IPS-NIHi7 (cell line): Measurements from ENCODE around the gene SLC7A7.
A peak's percentile ranks its signal among the peaks of the same experiment; 100 is the strongest.
"Not testable (repeated sequence)": the region's sequence is repeated elsewhere in the genome, so short reads cannot be mapped to it uniquely, and the experiment has no call there.

Experiments
- DNase-seq: peaks from one replicate; pipeline ENCODE4 v3.0.0; 2012; ENCODE audit warnings: mixed read lengths; ENCODE audit errors: extremely low spot score

SLC7A7 gene

DNA sequence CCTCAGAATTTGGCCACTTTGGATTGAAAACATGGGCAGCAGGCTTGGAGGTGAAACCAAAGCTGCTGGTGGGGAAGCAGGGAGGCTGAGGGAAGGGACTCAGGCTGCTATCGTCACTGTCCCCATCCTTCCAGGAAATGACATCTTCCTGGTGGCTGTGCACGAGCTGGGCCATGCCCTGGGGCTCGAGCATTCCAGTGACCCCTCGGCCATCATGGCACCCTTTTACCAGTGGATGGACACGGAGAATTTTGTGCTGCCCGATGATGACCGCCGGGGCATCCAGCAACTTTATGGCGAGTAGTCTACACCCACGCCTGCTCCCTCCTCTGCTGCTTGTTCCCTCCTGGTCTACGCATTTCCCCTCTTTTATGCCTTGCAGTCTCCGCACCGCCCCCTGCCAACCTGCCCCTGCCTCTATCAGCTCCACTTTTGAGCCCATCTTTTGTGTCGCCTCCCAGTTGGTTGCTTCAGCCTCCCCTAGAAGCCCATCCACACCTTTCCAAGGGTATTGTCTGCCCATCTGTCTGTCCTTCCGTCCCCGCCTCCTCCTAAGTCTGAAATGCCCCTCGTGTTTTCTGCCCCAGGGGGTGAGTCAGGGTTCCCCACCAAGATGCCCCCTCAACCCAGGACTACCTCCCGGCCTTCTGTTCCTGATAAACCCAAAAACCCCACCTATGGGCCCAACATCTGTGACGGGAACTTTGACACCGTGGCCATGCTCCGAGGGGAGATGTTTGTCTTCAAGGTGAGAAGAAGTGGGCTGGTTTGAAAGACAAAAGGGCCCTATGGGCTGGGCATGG lies 28.1 kb upstream of the SLC7A7 start:
- no peak for DNase-seq

DNA sequence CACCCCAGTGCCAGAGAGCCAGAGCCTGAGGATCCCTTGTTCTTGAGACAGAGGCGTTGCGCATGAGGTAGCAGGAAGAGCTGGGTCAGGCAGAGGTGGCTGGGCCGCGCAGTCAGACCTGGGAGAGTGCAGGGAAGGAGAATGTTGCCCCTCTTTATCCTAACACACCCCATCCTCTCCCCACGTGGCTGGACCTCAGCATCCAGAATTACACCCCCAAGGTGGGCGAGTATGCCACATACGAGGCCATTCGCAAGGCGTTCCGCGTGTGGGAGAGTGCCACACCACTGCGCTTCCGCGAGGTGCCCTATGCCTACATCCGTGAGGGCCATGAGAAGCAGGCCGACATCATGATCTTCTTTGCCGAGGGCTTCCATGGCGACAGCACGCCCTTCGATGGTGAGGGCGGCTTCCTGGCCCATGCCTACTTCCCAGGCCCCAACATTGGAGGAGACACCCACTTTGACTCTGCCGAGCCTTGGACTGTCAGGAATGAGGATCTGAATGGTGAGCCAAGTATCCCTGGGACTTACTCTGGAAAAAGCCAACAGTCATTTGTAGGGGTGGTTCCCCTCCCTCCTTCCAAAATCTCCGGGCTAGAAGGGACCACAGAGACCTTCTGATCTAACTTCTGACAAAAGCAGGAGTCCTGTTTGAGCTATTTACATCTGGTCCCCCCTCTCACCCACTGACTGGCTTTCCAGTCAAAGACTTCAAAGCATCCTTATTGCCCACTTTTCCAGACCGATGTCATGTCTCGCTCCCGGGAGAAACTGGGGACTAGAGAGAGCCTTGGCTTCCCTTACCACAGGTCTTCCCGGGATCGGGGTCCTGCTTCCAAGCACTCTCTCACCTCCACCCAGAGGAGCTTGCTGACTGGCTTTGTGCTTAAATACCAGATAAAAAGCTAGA lies 27.2 kb upstream of the SLC7A7 start:
- no peak for DNase-seq

DNA sequence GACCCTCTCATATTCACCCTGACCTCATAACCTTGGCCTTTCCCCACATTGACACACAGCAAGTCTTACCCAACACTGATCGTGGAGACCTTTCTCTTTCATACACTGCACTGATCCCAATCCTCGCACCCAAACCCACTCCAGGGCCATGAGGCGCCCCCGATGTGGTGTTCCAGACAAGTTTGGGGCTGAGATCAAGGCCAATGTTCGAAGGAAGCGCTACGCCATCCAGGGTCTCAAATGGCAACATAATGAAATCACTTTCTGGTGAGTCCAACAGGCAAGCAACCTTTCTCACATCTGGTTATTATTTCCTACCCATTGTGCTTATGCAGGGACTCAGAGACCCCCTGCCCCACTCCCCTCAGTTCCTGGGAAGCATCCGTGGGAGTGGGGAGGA lies 26.5 kb upstream of the SLC7A7 start:
- DNase-seq = no peak

DNA sequence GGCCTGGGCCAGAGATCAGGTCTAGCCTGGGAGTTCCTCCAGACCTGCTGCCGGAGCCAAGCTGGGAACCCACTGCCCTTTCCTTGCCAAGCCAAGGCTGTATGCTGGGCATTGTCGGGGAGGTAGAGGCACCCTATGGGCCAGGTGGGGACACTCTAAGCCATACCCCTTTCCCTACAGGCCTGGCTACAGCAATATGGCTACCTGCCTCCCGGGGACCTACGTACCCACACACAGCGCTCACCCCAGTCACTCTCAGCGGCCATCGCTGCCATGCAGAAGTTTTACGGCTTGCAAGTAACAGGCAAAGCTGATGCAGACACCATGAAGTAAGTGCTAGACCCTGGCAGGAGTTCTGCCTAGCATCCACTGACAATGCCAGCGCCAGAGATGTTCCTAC lies 26.1 kb upstream of the SLC7A7 start:
- no peak for DNase-seq

DNA sequence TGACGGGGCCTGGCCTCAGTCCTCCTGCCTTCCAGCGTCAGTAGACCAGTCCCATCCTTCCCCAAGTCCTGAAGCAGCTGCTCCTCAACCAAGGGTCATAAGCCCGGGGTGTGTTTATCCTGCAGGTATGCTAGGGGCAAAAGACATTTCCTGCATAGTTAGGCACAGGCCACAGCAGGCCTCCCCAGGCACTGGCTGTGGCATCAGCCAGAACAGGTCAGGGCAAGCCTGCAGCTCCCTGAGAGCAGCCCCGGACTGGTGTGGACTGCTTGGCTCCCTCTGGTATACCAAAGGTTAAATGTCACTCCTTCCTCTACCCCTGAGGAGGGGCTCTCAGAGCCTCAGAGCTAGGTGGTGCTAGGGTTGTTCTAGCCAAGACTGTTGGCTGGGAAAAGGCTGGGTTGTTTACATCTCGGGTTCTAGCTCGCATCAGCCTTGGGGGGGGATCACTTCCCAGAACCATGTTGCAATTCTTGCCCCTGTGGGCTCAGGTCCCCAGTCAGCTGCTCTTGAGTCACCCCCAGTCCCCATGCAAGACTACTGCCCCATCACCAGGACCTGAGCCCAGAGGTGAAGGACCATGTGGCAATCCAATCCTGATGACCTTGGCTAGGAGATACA lies 24.0 kb upstream of the SLC7A7 start:
- DNase-seq = no peak

- no peak for DNase-seq
These were observed 23.4 kb upstream of the SLC7A7 start for GRCh38 chr14:22838631-22839041.

DNA sequence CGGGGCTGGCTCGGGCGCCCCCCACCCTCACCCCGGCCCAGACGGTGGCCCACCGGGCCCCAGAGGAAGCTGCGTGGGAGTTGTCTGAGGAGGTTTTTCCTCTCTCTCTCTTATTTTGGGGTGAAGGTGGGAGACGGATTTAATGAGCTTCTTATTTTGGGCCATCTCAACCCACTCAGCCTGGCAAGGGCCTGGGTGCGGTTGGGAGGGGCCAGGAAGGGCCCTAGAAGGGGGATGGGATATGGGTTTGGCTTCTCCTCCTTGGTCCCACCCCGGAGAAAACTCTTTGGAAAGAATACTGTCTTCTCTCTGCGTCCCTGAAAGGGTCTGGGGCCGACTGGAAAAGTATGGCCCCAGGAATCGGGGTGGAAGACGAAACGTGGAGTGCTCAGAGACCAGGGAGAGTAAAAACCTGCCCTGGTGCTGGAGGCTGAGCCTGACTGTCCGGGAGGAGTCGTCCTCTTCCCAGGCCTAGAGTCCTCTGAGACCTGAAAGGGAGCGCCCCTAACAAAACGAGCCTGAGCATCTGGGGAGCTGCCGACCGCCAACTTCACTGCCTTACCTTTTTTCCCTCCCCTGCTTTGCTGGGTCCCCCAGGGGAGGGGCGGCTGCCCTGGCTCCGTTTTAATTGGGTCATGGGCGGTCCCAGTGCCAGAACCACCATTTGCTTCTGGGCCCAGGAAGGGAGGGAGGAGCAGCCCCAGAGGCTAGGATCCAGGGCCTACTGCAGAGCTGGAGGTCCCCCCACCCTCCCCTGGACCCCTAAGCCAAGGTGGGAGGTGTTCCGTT lies 22.7 kb upstream of the SLC7A7 start:
- DNase-seq = peak; percentile 35

DNA sequence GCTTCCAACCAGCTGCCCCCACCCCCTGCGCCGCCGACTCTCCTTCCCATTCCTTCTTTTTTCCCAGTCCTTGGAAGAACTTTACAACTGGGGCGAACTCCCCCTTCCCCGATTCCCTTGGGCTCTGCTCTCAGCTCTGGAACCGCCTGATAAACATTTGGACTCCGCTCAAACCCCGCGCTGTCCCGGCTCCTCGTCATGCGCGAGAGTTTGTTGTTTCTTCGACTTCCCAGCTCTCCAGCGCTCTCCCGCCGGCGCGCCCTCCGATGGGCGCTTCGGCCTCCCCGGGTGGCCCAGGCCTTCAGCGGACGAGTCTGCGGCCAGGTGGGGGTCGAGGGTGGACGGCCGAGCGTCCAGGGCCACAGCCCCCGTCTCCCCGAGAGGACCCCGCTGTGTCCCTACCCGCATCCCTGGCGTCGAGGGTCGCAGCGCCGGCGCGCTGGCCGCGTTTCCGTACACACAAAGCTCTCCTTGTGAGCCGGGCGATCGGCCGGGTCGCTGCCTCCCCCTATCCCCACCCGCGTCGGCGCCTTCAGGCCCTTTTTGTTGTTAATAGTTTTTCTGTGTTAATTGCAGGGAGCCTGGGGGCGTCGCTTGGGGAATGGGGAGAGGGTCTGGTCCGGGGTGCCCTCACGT lies 22.0 kb upstream of the SLC7A7 start:
- DNase-seq = no peak

DNA sequence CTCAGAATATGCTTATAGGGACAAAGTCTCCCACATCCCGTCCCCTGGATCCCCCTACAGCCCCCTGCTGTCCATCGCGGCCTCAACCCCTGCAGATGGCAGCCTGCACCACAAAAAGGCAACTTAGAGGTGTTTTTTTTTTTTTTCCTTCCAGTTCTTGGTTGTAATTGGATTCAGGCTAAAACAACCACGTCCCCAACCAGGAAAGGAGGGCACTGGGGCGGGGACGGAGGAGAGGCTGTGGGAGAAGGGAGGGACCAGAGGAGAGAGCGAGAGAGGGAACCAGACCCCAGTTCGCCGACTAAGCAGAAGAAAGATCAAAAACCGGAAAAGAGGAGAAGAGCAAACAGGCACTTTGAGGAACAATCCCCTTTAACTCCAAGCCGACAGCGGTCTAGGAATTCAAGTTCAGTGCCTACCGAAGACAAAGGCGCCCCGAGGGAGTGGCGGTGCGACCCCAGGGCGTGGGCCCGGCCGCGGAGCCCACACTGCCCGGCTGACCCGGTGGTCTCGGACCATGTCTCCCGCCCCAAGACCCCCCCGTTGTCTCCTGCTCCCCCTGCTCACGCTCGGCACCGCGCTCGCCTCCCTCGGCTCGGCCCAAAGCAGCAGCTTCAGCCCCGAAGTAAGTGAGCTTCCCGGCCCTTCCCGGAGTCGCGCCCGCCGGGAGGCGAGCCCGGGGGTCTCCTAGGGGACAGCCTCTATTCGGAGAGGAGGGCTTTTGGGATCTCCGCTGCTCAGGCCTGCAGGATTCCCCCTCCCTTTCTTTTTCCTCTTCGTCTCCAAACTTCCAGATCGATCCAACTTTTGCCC lies 21.3 kb upstream of the SLC7A7 start, which contains the start of gene MMP14:
TSS of gene MMP14 (plus strand) at position 285 of the 813 bp plus-strand sequence. CDS start at position 518, 233 bp downstream.
- peak; percentile 80 for DNase-seq

DNA sequence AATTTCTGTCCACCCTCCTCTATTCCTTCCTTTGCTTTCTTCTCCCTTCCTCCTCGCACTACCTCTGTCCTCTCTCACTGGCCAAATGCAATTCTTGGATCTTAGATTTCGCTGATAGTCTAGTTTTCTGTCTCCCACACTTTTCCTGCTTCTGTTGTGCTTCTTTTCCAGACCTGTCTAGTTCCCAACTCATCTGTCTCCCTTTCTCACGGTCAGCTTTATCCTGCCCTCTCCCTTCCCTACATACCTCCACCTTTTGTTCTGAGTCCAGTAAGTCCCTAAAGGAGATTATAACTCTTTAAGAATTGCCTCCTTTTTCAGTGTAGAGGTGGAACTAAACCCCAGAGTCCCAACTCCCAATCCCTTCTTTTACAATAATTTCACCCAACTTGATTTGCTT lies 20.3 kb upstream of the SLC7A7 start:
- no peak for DNase-seq

DNA sequence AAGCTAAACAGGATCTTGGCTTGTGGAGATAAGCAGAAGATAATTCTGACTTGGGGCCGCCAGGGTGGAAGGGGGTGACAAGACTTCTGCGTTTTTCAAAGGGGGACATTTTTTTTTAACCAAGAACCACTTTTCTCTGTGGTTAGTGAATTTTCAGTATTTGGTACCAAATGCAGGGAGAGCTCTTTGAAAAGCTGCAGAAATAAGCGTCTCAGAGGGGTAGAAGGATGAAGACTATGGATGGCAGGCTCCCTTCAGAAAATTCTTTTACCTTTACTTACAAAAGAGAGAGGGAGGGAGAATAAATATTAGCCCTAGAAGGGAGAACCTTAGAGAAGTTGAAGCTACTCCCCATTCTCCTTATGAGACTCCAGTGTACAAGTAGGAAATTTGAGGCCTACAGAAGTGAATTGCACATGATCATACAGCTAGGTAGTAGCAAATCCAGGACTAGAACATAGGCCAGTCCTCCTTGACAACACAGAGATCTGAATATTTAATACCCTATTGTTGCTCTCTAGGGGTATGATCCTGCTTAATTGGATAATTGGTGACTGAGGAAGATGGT lies 15.3 kb upstream of the SLC7A7 start:
- peak; percentile 4 for DNase-seq

GRCh38 chr14:22829661-22830442 lies 14.6 kb upstream of the SLC7A7 start, which contains the start of gene MRPL52:
Gene MRPL52, plus strand, starts transcription at chr14:22829887. Its CDS starts 26 bp downstream, at chr14:22829913.
- peak; percentile 79 for DNase-seq

GRCh38 chr14:22829076-22829660 lies 13.9 kb upstream of the SLC7A7 start:
- DNase-seq = not testable (repeated sequence)

GRCh38 chr14:22824711-22825359 lies 9.6 kb upstream of the SLC7A7 start:
- peak; percentile 4 for DNase-seq

DNA sequence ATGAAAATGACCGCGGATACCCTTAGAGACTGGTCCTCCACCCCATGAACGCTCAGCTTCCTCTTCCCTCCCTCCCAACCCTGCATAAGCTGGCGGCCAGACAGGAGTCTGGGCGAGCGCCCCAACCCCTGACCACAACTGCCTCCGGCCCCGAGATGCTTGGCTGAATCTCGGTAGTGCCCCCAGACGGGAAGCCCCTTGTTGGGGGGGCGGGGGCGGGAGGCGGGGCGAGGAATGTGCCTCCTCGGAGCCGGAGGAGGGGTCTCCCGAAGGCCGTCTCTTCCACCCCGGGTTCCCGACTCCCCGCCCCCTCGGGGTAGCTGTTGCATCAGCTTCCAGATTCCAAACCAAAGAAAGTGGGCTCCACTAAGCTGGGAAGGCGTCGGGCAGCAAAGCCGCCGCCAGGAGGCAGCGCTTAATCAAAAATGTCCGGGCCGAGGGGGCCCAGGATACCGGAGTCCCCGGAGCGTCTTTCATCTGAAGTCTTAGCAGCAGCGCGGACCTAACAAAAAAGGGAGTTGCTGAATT lies 7.4 kb upstream of the SLC7A7 start:
- DNase-seq = peak; percentile 92

DNA sequence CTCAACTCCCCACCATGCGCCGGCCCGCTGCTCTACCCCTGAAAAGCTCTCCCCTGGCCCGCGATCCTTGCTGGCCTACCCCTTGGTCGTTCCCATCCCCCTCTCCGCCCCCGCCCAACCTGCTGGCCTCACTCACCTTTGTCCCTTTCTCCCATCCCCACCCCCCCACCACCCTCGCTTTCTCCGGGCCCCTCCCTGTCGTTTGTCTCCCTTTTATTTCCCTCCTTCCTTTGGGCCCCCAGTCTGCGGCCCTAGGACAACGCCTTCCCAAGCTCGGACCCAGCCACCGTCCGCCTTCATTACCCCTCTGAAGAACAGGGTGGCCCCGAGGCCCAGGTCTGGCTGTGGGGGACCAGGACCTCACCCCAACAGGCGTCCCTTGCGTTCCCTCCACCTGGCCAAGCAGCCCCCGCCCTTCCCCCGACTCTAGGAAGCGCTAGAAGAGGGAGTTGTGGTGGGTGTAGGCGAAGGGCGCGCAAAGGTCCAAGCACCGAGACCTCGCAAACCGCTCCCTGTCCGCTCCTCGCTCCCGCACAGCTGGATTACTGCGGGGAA lies 6.9 kb upstream of the SLC7A7 start:
- peak; percentile 79 for DNase-seq
